ENCODE results near the gene RAB36.
A peak's percentile ranks its signal among the peaks of the same experiment; 100 is the strongest.
"Not testable (repeated sequence)": the region's sequence is repeated elsewhere in the genome, so short reads cannot be mapped to it uniquely, and the experiment has no call there.

Gene RAB36

DNA sequence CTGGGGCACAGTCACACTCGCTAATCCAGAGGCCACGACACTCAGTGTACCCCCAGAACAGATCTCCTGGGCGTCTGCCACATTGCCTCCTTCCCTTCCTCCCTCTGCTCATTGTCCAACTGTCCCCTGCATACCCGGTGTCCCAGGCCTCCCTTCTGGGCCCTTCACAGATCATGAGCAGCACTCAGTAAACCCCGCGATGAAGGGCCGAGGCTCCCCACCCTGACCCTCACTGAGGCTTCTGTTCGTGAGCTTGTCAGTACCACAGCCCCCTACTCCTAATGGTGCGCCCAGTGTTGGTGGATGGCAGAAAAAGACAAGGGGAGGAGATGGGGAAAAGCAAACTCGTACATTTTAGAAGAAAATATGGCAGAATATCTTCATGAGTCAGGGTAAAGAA lies 16.1 kb upstream of the RAB36 start:
- ATAC-seq (replicated peaks) = no peak
- peaks cover 0 to 4% of the 10 kb centered on the region in 2 donors for H3K4me1 Mint-ChIP-seq (ENCODE audit: low read depth in 2 of 2)
- H3K27ac Mint-ChIP-seq = peak overlapping the region; percentile 77 to 80
- no peaks in the 10 kb centered on the region for H3K27me3 Mint-ChIP-seq
- H3K36me3 Mint-ChIP-seq (ENCODE audit: insufficient read depth) = no peaks in the 10 kb centered on the region
- no peaks in the 10 kb centered on the region for H3K9me3 Mint-ChIP-seq
- no peak for DNase-seq
- no peak overlapping the region for H3K4me3 Mint-ChIP-seq

- no peaks in the 10 kb centered on the region for H3K9me3 Mint-ChIP-seq
- DNase-seq (no peak), ATAC-seq (replicated peaks) (no peak)
- peak overlapping the region; percentile 77 to 80 for H3K27ac Mint-ChIP-seq
- H3K27me3 Mint-ChIP-seq = no peaks in the 10 kb centered on the region
- no peak overlapping the region for H3K4me3 Mint-ChIP-seq
- H3K36me3 Mint-ChIP-seq (ENCODE audit: insufficient read depth) = no peaks in the 10 kb centered on the region
- peaks cover 5 to 6% of the 10 kb centered on the region in 2 donors for H3K4me1 Mint-ChIP-seq (ENCODE audit: low read depth in 2 of 2)
Measured at GRCh38 chr22:23130697-23131096, 14.6 kb upstream of the RAB36 start.

DNA sequence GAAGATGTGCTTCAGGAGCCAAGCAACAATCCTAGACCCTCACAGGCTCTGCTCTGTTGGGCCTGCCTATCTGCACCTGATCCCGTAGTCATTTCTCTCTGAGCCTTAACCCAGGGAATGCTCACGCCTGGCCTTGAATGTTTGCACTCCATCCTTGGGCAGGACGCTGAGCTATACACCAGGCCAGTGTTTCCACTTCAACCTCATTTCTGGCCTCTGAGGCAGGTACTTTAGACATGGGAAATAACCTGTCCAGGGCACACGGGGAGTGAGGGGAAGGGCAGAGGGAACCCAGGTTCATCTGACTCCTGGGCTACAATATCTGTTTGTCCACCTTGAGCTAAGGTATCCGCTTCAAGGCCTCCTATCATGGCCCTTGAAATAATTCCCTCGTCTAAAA lies 13.3 kb upstream of the RAB36 start:
- Mint-ChIP-seq H3K4me1 (ENCODE audit: low read depth in 2 of 2) (peaks cover 10 to 11% of the 10 kb centered on the region in 2 donors), H3K27me3 (no peaks in the 10 kb centered on the region), H3K4me3 (no peak overlapping the region), H3K27ac (no peak overlapping the region), H3K9me3 (no peaks in the 10 kb centered on the region), H3K36me3 (ENCODE audit: insufficient read depth) (no peaks in the 10 kb centered on the region)
- DNase-seq (no peak), ATAC-seq (replicated peaks) (no peak)

GRCh38 chr22:23132376-23133091 lies 12.7 kb upstream of the RAB36 start:
- DNase-seq = no peak
- Mint-ChIP-seq H3K4me1 (ENCODE audit: low read depth in 2 of 2) (peaks cover 12 to 14% of the 10 kb centered on the region in 2 donors), H3K27me3 (no peaks in the 10 kb centered on the region), H3K4me3 (no peak overlapping the region), H3K27ac (no peak overlapping the region), H3K36me3 (ENCODE audit: insufficient read depth) (no peaks in the 10 kb centered on the region), H3K9me3 (no peaks in the 10 kb centered on the region)
- no peak for ATAC-seq (replicated peaks)

DNA sequence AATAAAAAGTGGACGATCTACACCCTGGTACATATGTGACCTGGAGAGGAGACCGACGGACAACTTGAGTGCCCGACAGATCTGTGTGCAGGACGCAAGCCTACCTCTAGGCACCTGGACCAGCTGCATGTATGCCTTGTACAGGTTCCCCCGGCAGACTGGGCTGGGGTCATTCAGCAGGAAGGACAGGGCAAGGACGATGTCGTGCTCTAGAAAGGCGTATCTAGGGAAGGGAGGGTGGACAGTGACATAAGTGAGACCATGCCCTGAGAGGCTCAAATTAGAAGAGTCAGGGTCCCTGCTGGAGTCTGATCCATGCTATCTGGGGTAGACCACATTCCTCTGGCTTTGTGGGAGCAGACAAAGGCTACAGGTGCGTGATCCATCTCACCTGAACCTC lies 11.4 kb upstream of the RAB36 start:
- Mint-ChIP-seq H3K9me3 (no peaks in the 10 kb centered on the region), H3K27me3 (no peaks in the 10 kb centered on the region), H3K4me3 (no peak overlapping the region)

DNA sequence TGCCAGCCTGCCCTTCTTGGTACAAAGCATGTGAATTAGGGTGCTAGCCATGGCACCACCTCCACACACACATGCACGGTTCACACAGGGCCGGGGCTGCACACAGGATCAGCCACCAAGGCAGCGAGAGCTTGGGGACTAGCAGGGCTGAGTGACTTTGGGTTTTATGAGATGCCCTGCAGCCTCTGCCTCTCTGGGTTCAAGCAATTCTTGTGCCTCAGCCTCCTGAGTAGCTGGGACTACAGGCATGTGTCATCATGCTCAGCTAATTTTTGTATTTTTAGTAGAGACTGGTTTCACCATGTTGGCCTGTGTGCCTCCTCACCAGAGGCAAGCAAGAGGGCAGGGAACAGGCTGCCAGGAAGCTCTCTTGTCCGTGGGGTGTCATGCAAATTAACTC lies 8.3 kb upstream of the RAB36 start:
- Mint-ChIP-seq H3K4me3 (peak overlapping the region; percentile 68 to 87), H3K4me1 (ENCODE audit: low read depth in 2 of 2) (peaks cover 25 to 42% of the 10 kb centered on the region in 2 donors), H3K36me3 (ENCODE audit: insufficient read depth) (peaks cover 25% of the 10 kb centered on the region), H3K27ac (peak overlapping the region; percentile 95 to 98)
- H3K27me3 Mint-ChIP-seq; H3K9me3 Mint-ChIP-seq; ATAC-seq (replicated peaks); DNase-seq: not testable (repeated sequence)

More for the DNA sequence above, 11.4 kb upstream of the RAB36 start:
- Mint-ChIP-seq H3K27ac (peak overlapping the region; percentile 74 to 82), H3K4me1 (ENCODE audit: low read depth in 2 of 2) (peaks cover 19 to 25% of the 10 kb centered on the region in 2 donors), H3K36me3 (ENCODE audit: insufficient read depth) (peaks cover 12% of the 10 kb centered on the region)
- DNase-seq (no peak), ATAC-seq (replicated peaks) (no peak)

DNA sequence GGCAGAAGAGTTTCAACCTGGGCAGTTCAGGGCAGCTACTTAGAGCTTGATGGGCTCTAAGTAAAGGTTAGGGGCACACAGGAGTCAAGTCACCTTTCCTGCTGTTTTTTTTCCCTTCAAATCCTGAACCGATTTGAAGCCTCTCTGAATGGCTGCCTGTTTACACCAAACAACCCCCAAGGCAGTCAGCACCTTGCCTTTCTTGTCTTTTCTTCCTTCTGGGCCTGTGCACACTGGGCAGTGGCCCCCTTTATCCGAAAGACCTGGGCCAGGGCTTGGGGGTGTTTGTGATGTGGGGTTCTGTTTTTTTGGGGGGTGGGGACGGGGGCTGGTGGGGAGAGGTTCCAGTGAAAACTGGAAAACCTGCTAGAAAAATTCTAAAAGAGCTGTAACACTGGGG lies 7.8 kb upstream of the RAB36 start:
- Mint-ChIP-seq H3K36me3 (ENCODE audit: insufficient read depth) (peaks cover 29% of the 10 kb centered on the region), H3K9me3 (no peaks in the 10 kb centered on the region), H3K4me3 (peak overlapping the region; percentile 68 to 87), H3K27me3 (no peaks in the 10 kb centered on the region), H3K27ac (peak overlapping the region; percentile 95 to 98), H3K4me1 (ENCODE audit: low read depth in 2 of 2) (peaks cover 29 to 46% of the 10 kb centered on the region in 2 donors)
- ATAC-seq (replicated peaks) (no peak), DNase-seq (no peak)

- Mint-ChIP-seq H3K9me3 (no peaks in the 10 kb centered on the region), H3K27me3 (no peaks in the 10 kb centered on the region), H3K27ac (peak overlapping the region; percentile 95 to 98), H3K4me3 (peak overlapping the region; percentile 68 to 87), H3K36me3 (ENCODE audit: insufficient read depth) (peaks cover 34% of the 10 kb centered on the region), H3K4me1 (ENCODE audit: low read depth in 2 of 2) (peaks cover 35 to 51% of the 10 kb centered on the region in 2 donors)
- DNase-seq (peak; percentile 71 to 74 (median 73)), ATAC-seq (replicated peaks) (peak; percentile 72)
Measured at GRCh38 chr22:23137905-23138561, 7.2 kb upstream of the RAB36 start.

DNA sequence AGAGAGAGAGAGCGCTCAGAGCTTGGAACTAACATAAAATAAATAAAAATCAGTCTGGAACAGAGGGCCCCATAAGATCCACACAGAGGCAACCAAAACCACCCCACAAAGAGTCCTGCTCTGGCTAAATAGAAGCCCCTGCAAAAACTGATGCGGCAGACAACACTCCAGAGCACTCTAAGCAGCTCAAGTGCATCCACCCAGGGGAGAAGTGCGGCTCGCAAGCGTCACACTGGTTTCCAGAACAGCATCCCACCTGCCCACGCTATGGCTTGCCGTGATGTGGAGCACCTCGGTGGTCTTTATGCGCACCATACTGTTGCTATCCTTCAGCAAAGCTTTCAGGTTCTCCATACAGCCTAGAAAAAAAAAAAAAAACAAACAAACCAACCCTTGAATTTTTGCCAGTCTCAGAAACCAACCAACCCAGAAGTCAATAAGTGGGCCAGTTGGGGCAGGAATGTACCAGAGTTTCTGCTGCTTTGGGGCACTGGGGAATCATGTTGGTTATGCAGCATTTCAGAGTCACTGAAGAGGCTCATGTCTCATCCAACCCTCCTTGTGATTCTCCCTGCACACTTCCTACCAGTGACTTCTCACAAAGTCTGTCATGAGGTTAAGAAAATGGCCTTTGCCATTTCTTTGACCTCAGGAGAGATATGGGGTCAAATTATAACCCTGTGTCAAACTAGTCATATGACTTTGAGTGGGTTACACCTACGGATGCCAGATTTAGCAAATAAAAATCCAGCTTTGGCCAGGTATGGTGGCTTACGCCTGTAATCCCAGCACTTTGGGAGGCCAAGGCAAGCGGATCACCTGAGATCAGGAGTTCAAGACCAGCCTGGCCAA lies 6.5 kb upstream of the RAB36 start:
- H3K27me3 Mint-ChIP-seq = no peaks in the 10 kb centered on the region
- H3K4me1 Mint-ChIP-seq (ENCODE audit: low read depth in 2 of 2) = peaks cover 39 to 56% of the 10 kb centered on the region in 2 donors
- ATAC-seq (replicated peaks) (no peak), DNase-seq (no peak)
- peaks cover 39% of the 10 kb centered on the region for H3K36me3 Mint-ChIP-seq (ENCODE audit: insufficient read depth)
- H3K4me3 Mint-ChIP-seq = peak overlapping the region; percentile 68 to 87
- H3K9me3 Mint-ChIP-seq = no peaks in the 10 kb centered on the region
- peak overlapping the region; percentile 95 to 98 for H3K27ac Mint-ChIP-seq

- Mint-ChIP-seq H3K27me3 (no peaks in the 10 kb centered on the region), H3K4me3 (no peak overlapping the region), H3K36me3 (ENCODE audit: insufficient read depth) (peaks cover 52% of the 10 kb centered on the region), H3K9me3 (no peaks in the 10 kb centered on the region), H3K4me1 (ENCODE audit: low read depth in 2 of 2) (peaks cover 43 to 65% of the 10 kb centered on the region in 2 donors), H3K27ac (peak overlapping the region; percentile 95 to 98)
- DNase-seq (no peak), ATAC-seq (replicated peaks) (no peak)
Measured at GRCh38 chr22:23140385-23140784, 4.9 kb upstream of the RAB36 start.

DNA sequence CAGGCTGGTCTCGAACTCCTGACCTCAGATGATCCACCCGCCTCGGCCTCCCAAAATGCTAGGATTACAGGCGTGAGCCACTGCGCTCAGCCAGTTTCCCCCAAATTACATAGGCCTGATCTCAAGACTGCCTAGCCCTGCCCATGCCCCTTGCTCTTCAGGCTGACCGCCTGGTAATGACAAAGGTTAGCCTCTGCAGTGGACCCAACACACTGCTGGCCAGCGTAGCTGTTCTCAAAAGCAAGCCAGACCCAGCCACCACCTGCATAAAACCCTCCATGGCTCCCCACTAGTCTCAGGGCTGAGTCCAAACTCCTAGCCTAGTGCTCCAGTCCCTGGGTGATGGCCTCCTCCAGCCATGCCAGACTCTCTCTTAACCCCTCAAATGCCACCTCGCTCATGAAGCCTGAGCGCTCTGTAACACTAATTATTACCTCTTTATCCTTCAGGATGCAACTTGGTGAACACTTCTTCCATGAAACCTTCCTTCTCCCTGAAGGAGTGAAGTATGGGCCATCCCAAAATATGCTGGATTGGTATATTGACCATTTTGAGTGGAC lies 2.7 kb upstream of the RAB36 start:
- no peak for ATAC-seq (replicated peaks)
- Mint-ChIP-seq H3K4me3 (peak overlapping the region; percentile 78 to 83), H3K36me3 (ENCODE audit: insufficient read depth) (peaks cover 64% of the 10 kb centered on the region), H3K4me1 (ENCODE audit: low read depth in 2 of 2) (peaks cover 49 to 56% of the 10 kb centered on the region in 2 donors), H3K9me3 (no peaks in the 10 kb centered on the region), H3K27me3 (no peaks in the 10 kb centered on the region), H3K27ac (peak overlapping the region; percentile 95 to 98)
- DNase-seq = no peak

GRCh38 chr22:23143119-23143518 lies 2.2 kb upstream of the RAB36 start:
- ATAC-seq (replicated peaks) (no peak), DNase-seq (no peak)
- Mint-ChIP-seq H3K4me1 (ENCODE audit: low read depth in 2 of 2) (peaks cover 46 to 52% of the 10 kb centered on the region in 2 donors), H3K36me3 (ENCODE audit: insufficient read depth) (peaks cover 59% of the 10 kb centered on the region), H3K27ac (peak overlapping the region; percentile 95 to 98), H3K9me3 (no peaks in the 10 kb centered on the region), H3K4me3 (peak overlapping the region; percentile 78 to 83), H3K27me3 (no peaks in the 10 kb centered on the region)

DNA sequence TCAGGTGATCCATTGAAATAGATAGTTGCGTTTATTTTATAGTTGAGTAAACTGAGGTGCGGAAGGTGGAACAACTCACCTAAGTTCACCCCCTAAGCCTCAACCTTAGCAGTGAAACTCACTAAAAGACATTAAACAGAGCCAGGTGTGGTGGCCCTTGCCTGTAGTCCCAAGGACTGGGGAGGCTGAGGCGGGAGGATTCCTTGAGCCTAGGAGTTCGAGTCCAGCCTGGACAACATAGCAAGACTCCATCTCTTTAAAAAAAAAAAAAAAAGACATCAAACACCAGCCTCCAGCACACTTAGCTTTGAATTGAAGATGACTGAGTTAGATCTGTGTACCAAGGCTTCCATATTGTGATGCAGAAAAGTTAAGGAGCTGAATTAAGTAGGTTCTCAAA lies 845 bp upstream of the RAB36 start:
- peak overlapping the region; percentile 93 to 98 for H3K27ac Mint-ChIP-seq

More for the DNA sequence above, 845 bp upstream of the RAB36 start:
- Mint-ChIP-seq H3K27me3 (no peaks in the 10 kb centered on the region), H3K36me3 (ENCODE audit: insufficient read depth) (peaks cover 51% of the 10 kb centered on the region), H3K4me1 (ENCODE audit: low read depth in 2 of 2) (peaks cover 37 to 41% of the 10 kb centered on the region in 2 donors), H3K4me3 (peak overlapping the region; percentile 77 to 78), H3K9me3 (no peaks in the 10 kb centered on the region)
- DNase-seq = no peak
- no peak for ATAC-seq (replicated peaks)

Data from effector memory CD8-positive, alpha-beta T cell (primary cell).